HUES48 (cell line): Measurements from ENCODE around the gene ZMPSTE24.
"Not testable (repeated sequence)": the region's sequence is repeated elsewhere in the genome, so short reads cannot be mapped to it uniquely, and the experiment has no call there.

Experiments used
- H3K27ac ChIP-seq: one replicate; pipeline ENCODE4 v1.7.0; 2013; ENCODE audit warnings: low read depth, low read length, inconsistent platforms
- H3K27me3 ChIP-seq: 2 replicates; pipeline ENCODE4 v1.6.1; 2013; ENCODE audit warnings: mild to moderate bottlenecking, low read length; ENCODE audit not compliant: control insufficient read depth, insufficient read depth
- H3K36me3 ChIP-seq: 2 replicates; pipeline ENCODE4 v1.6.1; 2013; ENCODE audit warnings: low read length; ENCODE audit not compliant: control insufficient read depth, insufficient read depth
- H3K4me1 ChIP-seq: 2 replicates; pipeline ENCODE4 v1.6.1; 2013; ENCODE audit warnings: mild to moderate bottlenecking, low read length; ENCODE audit not compliant: control insufficient read depth, insufficient read depth
- H3K4me3 ChIP-seq: 2 replicates; pipeline ENCODE4 v1.5.1; 2013; ENCODE audit warnings: mild to moderate bottlenecking, low read depth, low read length
- H3K9ac ChIP-seq: 2 replicates; pipeline ENCODE4 v1.6.1; 2013; ENCODE audit warnings: mild to moderate bottlenecking, low read depth, low read length, moderate library complexity
- H3K9me3 ChIP-seq: 2 replicates; pipeline ENCODE4 v1.6.1; 2013; ENCODE audit warnings: low read length; ENCODE audit not compliant: control insufficient read depth, insufficient read depth

Gene ZMPSTE24

GRCh38 chr1:40257688-40258444 is at the start of gene ZMPSTE24:
TSS of gene ZMPSTE24 (plus strand) at chr1:40258236. CDS start at chr1:40258272, 36 bp downstream.
- H3K9ac ChIP-seq = peak within 1 kb of the TSS; percentile 94
- no peaks in the 10 kb centered on the region for H3K27me3 ChIP-seq
- no peaks in the 10 kb centered on the region for H3K9me3 ChIP-seq
- peak within 1 kb of the TSS; percentile 99 for H3K27ac ChIP-seq
- H3K4me3 ChIP-seq = peak within 1 kb of the TSS; percentile 97
- peaks cover 36% of the 10 kb centered on the region for H3K36me3 ChIP-seq
- H3K4me1 ChIP-seq = peaks cover 8% of the 10 kb centered on the region; the same call in 1 of the 2 replicates

- Histone ChIP-seq H3K9ac (no peak overlapping the region), H3K36me3 (peaks cover 34% of the 10 kb centered on the region), H3K9me3 (no peaks in the 10 kb centered on the region), H3K27ac (no peak overlapping the region), H3K27me3 (no peaks in the 10 kb centered on the region), H3K4me1 (no peaks in the 10 kb centered on the region), H3K4me3 (no peak overlapping the region)
Observed at GRCh38 chr1:40210511-40211204, 47.4 kb upstream of the ZMPSTE24 start.

GRCh38 chr1:40218333-40218732 is 39.7 kb upstream of the ZMPSTE24 start:
- Histone ChIP-seq H3K4me1 (no peaks in the 10 kb centered on the region), H3K27me3 (no peaks in the 10 kb centered on the region), H3K9ac (no peak overlapping the region), H3K9me3 (no peaks in the 10 kb centered on the region), H3K27ac (no peak overlapping the region), H3K4me3 (no peak overlapping the region), H3K36me3 (peaks cover 10% of the 10 kb centered on the region)

GRCh38 chr1:40221471-40221905 is 36.5 kb upstream of the ZMPSTE24 start:
- H3K4me1 ChIP-seq, H3K4me3 ChIP-seq, H3K9ac ChIP-seq, H3K27ac ChIP-seq, H3K27me3 ChIP-seq, H3K9me3 ChIP-seq: not testable (repeated sequence)
- peaks cover 11% of the 10 kb centered on the region for H3K36me3 ChIP-seq

- Histone ChIP-seq H3K4me1 (no peaks in the 10 kb centered on the region), H3K9ac (no peak overlapping the region), H3K27me3 (no peaks in the 10 kb centered on the region), H3K4me3 (no peak overlapping the region), H3K9me3 (no peaks in the 10 kb centered on the region), H3K36me3 (peaks cover 14% of the 10 kb centered on the region), H3K27ac (no peak overlapping the region)
Observed at GRCh38 chr1:40221977-40222772, 35.9 kb upstream of the ZMPSTE24 start.

- no peaks in the 10 kb centered on the region for H3K9me3 ChIP-seq
Observed at GRCh38 chr1:40224040-40224439, 34.0 kb upstream of the ZMPSTE24 start.

GRCh38 chr1:40226192-40226591 is 31.8 kb upstream of the ZMPSTE24 start:
- Histone ChIP-seq H3K36me3 (peaks cover 15% of the 10 kb centered on the region), H3K4me1 (no peaks in the 10 kb centered on the region), H3K4me3 (no peak overlapping the region), H3K9ac (no peak overlapping the region), H3K27ac (no peak overlapping the region), H3K9me3 (no peaks in the 10 kb centered on the region), H3K27me3 (no peaks in the 10 kb centered on the region)

More at GRCh38 chr1:40224040-40224439, 34.0 kb upstream of the ZMPSTE24 start:
- H3K4me1 ChIP-seq = no peaks in the 10 kb centered on the region
- no peak overlapping the region for H3K27ac ChIP-seq
- H3K27me3 ChIP-seq = no peaks in the 10 kb centered on the region
- H3K4me3 ChIP-seq = no peak overlapping the region
- peaks cover 14% of the 10 kb centered on the region for H3K36me3 ChIP-seq
- no peak overlapping the region for H3K9ac ChIP-seq

GRCh38 chr1:40232444-40232843 is 25.6 kb upstream of the ZMPSTE24 start:
- no peak overlapping the region for H3K27ac ChIP-seq

GRCh38 chr1:40239626-40240025 is 18.4 kb upstream of the ZMPSTE24 start:
- Histone ChIP-seq H3K27ac (no peak overlapping the region), H3K9ac (no peak overlapping the region), H3K36me3 (peaks cover 48% of the 10 kb centered on the region), H3K4me3 (no peak overlapping the region), H3K27me3 (no peaks in the 10 kb centered on the region), H3K4me1 (no peaks in the 10 kb centered on the region), H3K9me3 (no peaks in the 10 kb centered on the region)

More at GRCh38 chr1:40232444-40232843, 25.6 kb upstream of the ZMPSTE24 start:
- H3K36me3 ChIP-seq = peaks cover 52% of the 10 kb centered on the region
- no peak overlapping the region for H3K9ac ChIP-seq
- H3K27me3 ChIP-seq = no peaks in the 10 kb centered on the region
- no peaks in the 10 kb centered on the region for H3K9me3 ChIP-seq
- H3K4me1 ChIP-seq = no peaks in the 10 kb centered on the region
- H3K4me3 ChIP-seq = no peak overlapping the region

GRCh38 chr1:40240390-40240789 is 17.6 kb upstream of the ZMPSTE24 start:
- H3K36me3 ChIP-seq = peaks cover 44% of the 10 kb centered on the region

More at GRCh38 chr1:40240390-40240789, 17.6 kb upstream of the ZMPSTE24 start:
- Histone ChIP-seq H3K4me1 (no peaks in the 10 kb centered on the region), H3K27me3 (no peaks in the 10 kb centered on the region), H3K9me3 (no peaks in the 10 kb centered on the region), H3K9ac (no peak overlapping the region), H3K4me3 (no peak overlapping the region), H3K27ac (no peak overlapping the region)
